ENCODE data around the gene TNFRSF18.

Gene TNFRSF18

DNA sequence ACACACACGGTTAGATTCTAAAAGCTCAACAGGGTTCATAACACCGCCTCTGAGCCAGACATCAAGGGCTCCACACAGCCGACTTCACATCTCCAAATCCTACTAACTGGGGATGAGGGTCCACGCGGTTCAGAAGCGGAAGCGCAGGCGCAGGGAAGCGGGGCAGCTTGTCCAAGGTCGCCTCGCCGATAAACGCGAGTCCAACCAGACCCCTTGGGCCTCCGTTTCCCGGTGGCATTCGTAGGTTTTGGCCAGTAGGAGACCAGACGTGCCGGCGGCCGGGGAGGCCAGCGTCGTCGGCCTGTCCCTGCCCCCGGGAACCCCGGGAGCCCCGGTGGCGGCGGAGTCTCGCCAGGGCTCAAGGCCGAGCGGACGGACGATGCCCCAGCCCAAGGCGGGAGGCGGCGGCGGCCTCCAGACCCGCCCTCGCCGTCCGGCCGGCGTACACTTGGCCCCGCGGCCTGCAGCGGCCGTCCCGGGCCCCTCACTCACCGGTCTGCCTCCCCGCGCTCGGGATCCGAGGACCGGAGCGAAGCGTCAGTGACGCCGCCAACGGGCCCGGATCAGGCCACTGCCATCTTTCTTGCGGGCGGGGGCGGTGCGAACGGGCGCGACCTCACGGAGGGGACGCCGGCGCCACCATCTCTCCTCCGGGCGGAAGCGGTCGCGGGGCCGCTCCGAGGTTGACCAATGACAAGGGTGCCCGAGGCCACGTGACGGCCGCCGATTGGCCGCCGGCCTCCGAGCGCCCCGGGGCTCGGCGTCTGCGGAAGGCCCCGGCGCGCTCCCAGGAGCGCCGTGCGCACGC, 25.2 kb upstream of the TNFRSF18 start, which contains the start of gene SDF4:
SDF4 (minus strand) TSS at position 602 of the 808 bp plus-strand sequence. CDS start 3,229 bp downstream, outside the sequence.
- TF ChIP-seq, protein P1, sequence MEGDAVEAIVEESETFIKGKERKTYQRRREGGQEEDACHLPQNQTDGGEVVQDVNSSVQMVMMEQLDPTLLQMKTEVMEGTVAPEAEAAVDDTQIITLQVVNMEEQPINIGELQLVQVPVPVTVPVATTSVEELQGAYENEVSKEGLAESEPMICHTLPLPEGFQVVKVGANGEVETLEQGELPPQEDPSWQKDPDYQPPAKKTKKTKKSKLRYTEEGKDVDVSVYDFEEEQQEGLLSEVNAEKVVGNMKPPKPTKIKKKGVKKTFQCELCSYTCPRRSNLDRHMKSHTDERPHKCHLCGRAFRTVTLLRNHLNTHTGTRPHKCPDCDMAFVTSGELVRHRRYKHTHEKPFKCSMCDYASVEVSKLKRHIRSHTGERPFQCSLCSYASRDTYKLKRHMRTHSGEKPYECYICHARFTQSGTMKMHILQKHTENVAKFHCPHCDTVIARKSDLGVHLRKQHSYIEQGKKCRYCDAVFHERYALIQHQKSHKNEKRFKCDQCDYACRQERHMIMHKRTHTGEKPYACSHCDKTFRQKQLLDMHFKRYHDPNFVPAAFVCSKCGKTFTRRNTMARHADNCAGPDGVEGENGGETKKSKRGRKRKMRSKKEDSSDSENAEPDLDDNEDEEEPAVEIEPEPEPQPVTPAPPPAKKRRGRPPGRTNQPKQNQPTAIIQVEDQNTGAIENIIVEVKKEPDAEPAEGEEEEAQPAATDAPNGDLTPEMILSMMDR (IDR thresholded peaks at IDR 0.05; ENCODE audit: control insufficient read depth, extremely low read depth, insufficient read depth), result no peak
- H3K4me3 ChIP-seq (ENCODE audit: low read depth, low read length), result peak within 1 kb of the TSS; percentile 87
- peak; percentile 81 for DNase-seq (ENCODE audit: low read depth)

DNA sequence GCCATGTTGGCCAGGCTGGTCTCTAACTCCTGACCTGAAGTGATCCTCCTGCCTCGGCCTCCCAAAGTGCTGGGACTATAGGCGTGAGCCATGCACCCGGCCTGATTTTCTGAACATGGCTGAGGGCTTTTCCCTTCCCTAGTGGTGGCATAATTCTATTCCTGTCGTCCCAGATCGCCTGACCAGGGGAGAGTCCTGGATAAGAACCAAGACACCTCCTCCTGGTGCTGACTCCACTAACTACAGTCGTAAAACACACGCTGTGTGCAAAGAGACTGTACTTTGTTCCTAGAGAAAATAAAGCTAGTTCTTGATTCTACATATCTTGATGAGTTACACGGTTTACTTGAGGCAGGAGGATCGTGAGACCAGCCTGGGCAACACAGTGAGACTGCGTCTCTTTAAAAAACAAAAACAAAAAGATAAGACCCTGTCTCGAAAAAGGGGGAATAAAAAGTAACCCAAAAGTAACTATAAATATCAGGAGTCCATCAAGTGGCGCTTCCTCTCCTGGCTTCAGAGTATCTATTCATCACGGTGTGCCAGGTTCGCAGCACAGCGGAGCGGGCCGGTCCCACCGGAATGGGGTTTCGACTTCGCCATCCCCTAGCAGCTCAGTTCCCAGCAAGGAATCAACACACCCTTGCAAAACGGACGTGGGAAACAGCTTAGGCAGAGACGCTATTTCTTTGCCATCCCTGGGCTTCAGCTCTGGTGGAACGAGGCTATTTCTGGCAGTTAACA, 24.4 kb upstream of the TNFRSF18 start:
- TF ChIP-seq, protein P1 (IDR thresholded peaks at IDR 0.05; ENCODE audit: control insufficient read depth, extremely low read depth, insufficient read depth), result peak; percentile 23; the same call in 1 of the 2 replicates
- DNase-seq (ENCODE audit: low read depth), result peak; percentile 82
- H3K4me3 ChIP-seq (ENCODE audit: low read depth, low read length), result peak overlapping the region; percentile 87

- peak overlapping the region; percentile 87; the same call in 1 of the 2 replicates for H3K4me3 ChIP-seq (ENCODE audit: low read depth, low read length)
- no peak for DNase-seq (ENCODE audit: low read depth)
- TF ChIP-seq, protein P1 (IDR thresholded peaks at IDR 0.05; ENCODE audit: control insufficient read depth, extremely low read depth, insufficient read depth), result no peak
Measured at GRCh38 chr1:1229770-1230169, 23.4 kb upstream of the TNFRSF18 start.

GRCh38 chr1:1228596-1229321, 22.4 kb upstream of the TNFRSF18 start:
- no peak for DNase-seq (ENCODE audit: low read depth)
- TF ChIP-seq, protein P1 (IDR thresholded peaks at IDR 0.05; ENCODE audit: control insufficient read depth, extremely low read depth, insufficient read depth), result no peak

DNA sequence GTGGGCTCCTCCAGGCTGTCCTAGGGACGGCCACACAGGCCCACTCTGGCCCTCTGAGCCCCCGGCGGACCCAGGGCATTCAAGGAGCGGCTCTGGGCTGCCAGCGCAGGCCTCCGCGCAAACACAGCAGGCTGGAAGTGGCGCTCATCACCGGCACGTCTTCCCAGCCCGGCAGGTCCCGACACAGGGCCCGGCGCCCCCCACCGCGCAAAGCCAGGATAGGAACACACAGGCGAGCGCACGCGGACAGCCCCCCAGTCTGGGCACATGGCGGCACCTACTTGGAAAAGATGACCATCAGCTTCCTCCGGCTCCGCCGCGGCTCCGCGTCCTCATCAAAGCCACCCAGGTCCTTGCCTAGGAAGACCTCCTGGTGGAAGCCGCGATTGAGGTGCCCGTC, 21.8 kb upstream of the TNFRSF18 start:
- no peak overlapping the region for H3K4me3 ChIP-seq (ENCODE audit: low read depth, low read length)
- TF ChIP-seq, protein P1 (IDR thresholded peaks at IDR 0.05; ENCODE audit: control insufficient read depth, extremely low read depth, insufficient read depth), result no peak
- DNase-seq (ENCODE audit: low read depth), result no peak

More at GRCh38 chr1:1228596-1229321, 22.4 kb upstream of the TNFRSF18 start:
- no peak overlapping the region for H3K4me3 ChIP-seq (ENCODE audit: low read depth, low read length)

DNA sequence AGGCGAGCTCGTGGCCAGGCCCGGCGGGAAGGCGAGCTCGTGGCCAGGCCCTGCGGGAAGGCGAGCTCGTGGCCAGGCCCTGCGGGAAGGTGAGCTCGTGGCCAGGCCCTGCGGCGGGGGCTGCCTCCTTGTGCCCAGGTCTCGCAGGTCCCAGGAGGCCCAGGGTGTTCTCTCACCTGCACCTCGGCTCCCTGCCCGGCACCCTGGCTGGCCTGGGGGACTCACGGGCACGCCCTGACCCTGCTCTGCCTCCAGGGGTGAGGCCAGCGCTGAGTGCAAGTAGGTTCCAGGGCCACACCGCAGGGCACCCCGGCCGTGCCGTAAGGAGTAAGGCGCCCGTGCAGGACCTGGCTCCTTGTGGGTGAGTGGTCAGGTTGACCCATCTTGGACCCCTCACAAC, 21.0 kb upstream of the TNFRSF18 start:
- TF ChIP-seq, protein P1 (IDR thresholded peaks at IDR 0.05; ENCODE audit: control insufficient read depth, extremely low read depth, insufficient read depth), result no peak
- no peak overlapping the region for H3K4me3 ChIP-seq (ENCODE audit: low read depth, low read length)
- no peak for DNase-seq (ENCODE audit: low read depth)
